ENCODE data around the gene IDS. TPM values are rescaled to one million over a fixed set of nuclear protein-coding genes. Genes with fewer than 3 reads are reported as not detected.

IDS gene
- total RNA-seq, 1 experiment from 2014 or later, result 39.2 TPM

DNA sequence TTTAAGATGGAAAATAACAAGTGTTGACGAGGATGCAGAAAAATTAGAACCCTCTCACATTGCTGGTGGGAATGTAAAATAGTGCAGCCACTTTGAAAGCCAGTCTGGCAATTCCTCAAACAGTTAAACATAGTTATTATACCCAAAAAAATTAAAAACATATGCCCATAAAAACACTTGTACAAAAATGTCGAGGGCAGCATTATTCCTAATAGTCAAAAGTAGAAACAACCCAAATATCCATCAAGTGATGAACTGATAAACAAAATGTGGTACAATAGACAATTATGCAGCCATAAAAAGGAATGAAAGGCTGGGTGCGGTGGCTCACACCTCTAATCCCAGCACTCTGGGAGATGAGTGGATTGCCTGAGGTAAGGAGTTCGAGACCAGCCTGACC lies 6.3 kb downstream of the IDS start:
- H3K27me3 ChIP-seq (ENCODE audit: insufficient read depth, low read length), result no peaks in the 10 kb centered on the region
- Mint-ChIP-seq H3K27me3 (ENCODE audit: low read depth) (no peaks in the 10 kb centered on the region; the same call in 1 of the 2 replicates), H3K4me1 (no peaks in the 10 kb centered on the region), H3K4me3 (no peak overlapping the region), H3K36me3 (ENCODE audit: insufficient read depth in 1 of 3, low read depth in 3 of 3) (peaks cover 18 to 61% (median 60%) of the 10 kb centered on the region in 3 experiments; a peak in 6 of 7 replicates), H3K9me3 (peaks cover 48 to 58% of the 10 kb centered on the region in 2 experiments), H3K27ac (no peak overlapping the region)
- H3K4me1 ChIP-seq (ENCODE audit: insufficient read depth, low read length), result no peaks in the 10 kb centered on the region
- no peak overlapping the region for H4K91ac ChIP-seq (ENCODE audit: insufficient read length, low read depth, low read length)
- H4K20me1 ChIP-seq (ENCODE audit: control insufficient read depth, insufficient read depth, insufficient read length), result no peaks in the 10 kb centered on the region
- H3K23me2 ChIP-seq (ENCODE audit: insufficient read length, low read depth, low read length, poor library complexity, severe bottlenecking), result no peaks in the 10 kb centered on the region
- H3K27ac ChIP-seq (ENCODE audit: insufficient read length, low read depth, low read length), result no peak overlapping the region
- no peak overlapping the region for H3K18ac ChIP-seq (ENCODE audit: insufficient read length, low read depth, low read length)
- H3K9ac ChIP-seq (ENCODE audit: extremely low read depth, insufficient read length, low read length), result no peak overlapping the region
- TF ChIP-seq, protein P1, sequence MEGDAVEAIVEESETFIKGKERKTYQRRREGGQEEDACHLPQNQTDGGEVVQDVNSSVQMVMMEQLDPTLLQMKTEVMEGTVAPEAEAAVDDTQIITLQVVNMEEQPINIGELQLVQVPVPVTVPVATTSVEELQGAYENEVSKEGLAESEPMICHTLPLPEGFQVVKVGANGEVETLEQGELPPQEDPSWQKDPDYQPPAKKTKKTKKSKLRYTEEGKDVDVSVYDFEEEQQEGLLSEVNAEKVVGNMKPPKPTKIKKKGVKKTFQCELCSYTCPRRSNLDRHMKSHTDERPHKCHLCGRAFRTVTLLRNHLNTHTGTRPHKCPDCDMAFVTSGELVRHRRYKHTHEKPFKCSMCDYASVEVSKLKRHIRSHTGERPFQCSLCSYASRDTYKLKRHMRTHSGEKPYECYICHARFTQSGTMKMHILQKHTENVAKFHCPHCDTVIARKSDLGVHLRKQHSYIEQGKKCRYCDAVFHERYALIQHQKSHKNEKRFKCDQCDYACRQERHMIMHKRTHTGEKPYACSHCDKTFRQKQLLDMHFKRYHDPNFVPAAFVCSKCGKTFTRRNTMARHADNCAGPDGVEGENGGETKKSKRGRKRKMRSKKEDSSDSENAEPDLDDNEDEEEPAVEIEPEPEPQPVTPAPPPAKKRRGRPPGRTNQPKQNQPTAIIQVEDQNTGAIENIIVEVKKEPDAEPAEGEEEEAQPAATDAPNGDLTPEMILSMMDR (conservative IDR thresholded peaks at IDR 0.05), result no peak
- H3K23ac ChIP-seq (ENCODE audit: insufficient read length, low read depth, low read length), result no peak overlapping the region
- H3K4me2 ChIP-seq (ENCODE audit: insufficient read depth, insufficient read length, low read length), result no peak overlapping the region
- H3K14ac ChIP-seq (ENCODE audit: insufficient read depth, low read length), result no peak overlapping the region
- H2BK12ac ChIP-seq (ENCODE audit: insufficient read length, low read depth, low read length), result no peak overlapping the region
- H4K8ac ChIP-seq (replicated peaks; ENCODE audit: insufficient read length, low read depth, low read length), result no peak overlapping the region
- no peaks in the 10 kb centered on the region for H3K79me1 ChIP-seq (ENCODE audit: insufficient read depth, low read depth, low read length, poor library complexity, severe bottlenecking)
- H2BK20ac ChIP-seq (ENCODE audit: low read depth, low read length, poor library complexity, severe bottlenecking), result no peak overlapping the region
- no peak overlapping the region for H3K56ac ChIP-seq (ENCODE audit: insufficient read length, low read depth, low read length)
- no peak overlapping the region for H2BK15ac ChIP-seq (ENCODE audit: low read depth, low read length)
- no peak overlapping the region for H4K5ac ChIP-seq (ENCODE audit: insufficient read length, low read depth, low read length)
- no peak overlapping the region for H2AK5ac ChIP-seq (ENCODE audit: insufficient read length, low read length)
- H3K9me3 ChIP-seq (ENCODE audit: control insufficient read depth, low read depth, low read length), result peaks cover 56% of the 10 kb centered on the region
- no peak overlapping the region for H2AFZ ChIP-seq (ENCODE audit: low read length)
- H3K79me2 ChIP-seq (ENCODE audit: insufficient read depth, low read length), result no peaks in the 10 kb centered on the region
- no peak overlapping the region for H2BK5ac ChIP-seq (ENCODE audit: insufficient read length, low read length)
- H3T11ph ChIP-seq (ENCODE audit: low read length), result no peak overlapping the region
- no peak overlapping the region for H2BK120ac ChIP-seq (ENCODE audit: low read depth, low read length, poor library complexity, severe bottlenecking)
- WGBS (ENCODE audit: extremely low coverage, insufficient read length, low lambda C conversion rate), result no CpG with 5 or more reads among the region's 4 CpGs
- no peak overlapping the region for H3K4ac ChIP-seq (ENCODE audit: low read depth, low read length)
- DNase-seq, result no peak
